GM12878 (cell line): ENCODE results near the gene CSTB. TPM values are rescaled to one million over a fixed set of nuclear protein-coding genes. Genes with fewer than 3 reads are reported as not detected.
A peak's percentile ranks its signal among the peaks of the same experiment; 100 is the strongest.

Experiments
- ATAC-seq: fragments of 200-7000 bp; cut with Tn5 transposase; 3 replicates; pipeline ENCODE4 v1.9.1; 2020; ENCODE audit warnings: mild to moderate bottlenecking, moderate library complexity
- BruUV-seq: library from RNA; stranded (reverse); fragments of 400-500 nt; replicated peaks from 2 replicates; lab custom pipeline; 2021; lab: Mats Ljungman, UMichigan
- CTCF ChIA-PET: fragments of 300-600 bp; sonication (Branson Sonifier 250); formaldehyde crosslinking; extraction: SDS; loops from one replicate; lab custom pipeline; 2021; ENCODE audit warnings: inconsistent platforms; lab: Yijun Ruan, JAX
- POLR2A ChIA-PET: fragments of 350-600 bp; formaldehyde crosslinking; extraction: SDS; loops from one replicate; lab custom pipeline; 2021; ENCODE audit warnings: inconsistent platforms; lab: Charles Lee
- RAD21 ChIA-PET: fragments of 300-600 bp; sonication (Branson Sonifier 250); formaldehyde crosslinking; loops from one replicate; lab custom pipeline; 2023; ENCODE audit warnings: antibody characterized with exemption; ENCODE audit not compliant: unreplicated experiment; lab: Charles Lee
- SMC1A ChIA-PET: fragments of 300-600 bp; sonication (Branson Sonifier 250); formaldehyde crosslinking; loops from one replicate; lab custom pipeline; 2023; ENCODE audit not compliant: unreplicated experiment, uncharacterized antibody; lab: Charles Lee
- DNase-seq: peaks from one replicate; pipeline ENCODE4 v3.0.0-alpha.2; 2011; ENCODE audit warnings: low read depth, low spot score
- FAIRE-seq: peaks from 3 replicates; lab custom pipeline; 2011; peaks lifted over from hg19 to GRCh38; lab: Jason Lieb, UNC
- H2AFZ ChIP-seq: 2 replicates; pipeline ENCODE4 v1.6.0; 2011; ENCODE audit warnings: low read depth, low read length, control low read depth; ENCODE audit not compliant: control insufficient read depth
- H3K27ac ChIP-seq: 2 replicates; pipeline ENCODE4 v1.5.1; 2011; ENCODE audit warnings: control low read depth; ENCODE audit not compliant: control insufficient read depth, insufficient read depth
- H3K27me3 ChIP-seq, 2 experiments: replicated peaks in 1 of 2; 2 replicates each; pipeline versions ENCODE4 v1.6.0 to v1.6.1; 2011; ENCODE audit warnings: low read length in 1 of 2; ENCODE audit not compliant: control insufficient read depth in 2 of 2, insufficient read depth in 2 of 2
- H3K36me3 ChIP-seq, 2 experiments: 2 replicates each; pipeline ENCODE4 v1.5.1; 2011; ENCODE audit warnings: low read length in 1 of 2; ENCODE audit not compliant: control insufficient read depth in 2 of 2, insufficient read depth in 2 of 2
- H3K4me1 ChIP-seq: 2 replicates; pipeline ENCODE4 v1.6.1; 2011; ENCODE audit warnings: mild to moderate bottlenecking, low read length, moderate library complexity, mixed read lengths; ENCODE audit not compliant: control insufficient read depth, insufficient read depth
- H3K4me2 ChIP-seq: 2 replicates; pipeline ENCODE4 v1.6.0; 2011; ENCODE audit warnings: control low read depth; ENCODE audit not compliant: control insufficient read depth, insufficient read depth
- H3K4me3 ChIP-seq: fragments of 200-600 bp; sonication (generic); 2 replicates; pipeline ENCODE4 v1.5.1; 2016
- H3K79me2 ChIP-seq: 2 replicates; pipeline ENCODE4 v1.6.0; 2011; ENCODE audit warnings: low read length; ENCODE audit not compliant: control insufficient read depth, insufficient read depth
- H3K9ac ChIP-seq: 2 replicates; pipeline ENCODE4 v1.8.0; 2011; ENCODE audit warnings: low read length, control low read depth, mixed read lengths; ENCODE audit not compliant: control insufficient read depth, insufficient read depth
- H3K9me3 ChIP-seq: replicated peaks from 3 replicates; pipeline ENCODE4 v1.5.1; 2011; ENCODE audit warnings: mild to moderate bottlenecking, low read length; ENCODE audit not compliant: control insufficient read depth, insufficient read depth
- H4K20me1 ChIP-seq: 2 replicates; pipeline ENCODE4 v1.6.0; 2011; ENCODE audit not compliant: control insufficient read depth, insufficient read depth
- ASH2L ChIP-seq: fragments of 300-600, 200-600 bp; sonication (generic); IDR thresholded peaks from 2 replicates; pipeline ENCODE4 v1.6.1; 2017; ENCODE audit warnings: low read depth, mild to moderate bottlenecking, borderline replicate concordance
- BCL11A ChIP-seq: IDR thresholded peaks from 2 replicates; pipeline ENCODE4 v1.6.1; 2011; ENCODE audit warnings: low read depth, low read length
- HSF1 ChIP-seq: fragments of 150-350 bp; IDR thresholded peaks from 2 replicates; pipeline ENCODE4 v1.6.1; 2014; ENCODE audit warnings: mild to moderate bottlenecking, low read depth, low read length
- PAX8 ChIP-seq: fragments of 450-650 bp; IDR thresholded peaks from 2 replicates; pipeline ENCODE4 v1.6.1; 2017; ENCODE audit warnings: mild to moderate bottlenecking, moderate library complexity
- POLR2A ChIP-seq: IDR thresholded peaks from 2 replicates; pipeline ENCODE4 v1.6.1; 2011; ENCODE audit warnings: low read depth, mild to moderate bottlenecking, low read length
- POU2F2 ChIP-seq: IDR thresholded peaks from 3 replicates; pipeline ENCODE4 v1.6.1; 2011; ENCODE audit warnings: low read depth, mild to moderate bottlenecking, low read length, borderline replicate concordance
- RB1 ChIP-seq: fragments of 450-650 bp; formaldehyde crosslinking; IDR thresholded peaks from 2 replicates; pipeline ENCODE4 v1.6.1; 2017; ENCODE audit warnings: mild to moderate bottlenecking, borderline replicate concordance
- RBBP5 ChIP-seq: fragments of 200-600 bp; sonication (generic); conservative IDR thresholded peaks from 2 replicates; pipeline ENCODE4 v1.6.1; 2016
- SMAD1 ChIP-seq: fragments of 450-650 bp; IDR thresholded peaks from 2 replicates; pipeline ENCODE4 v1.6.1; 2018; ENCODE audit warnings: mild to moderate bottlenecking, low read depth; ENCODE audit not compliant: partially characterized antibody
- SPI1 ChIP-seq: IDR thresholded peaks from 2 replicates; pipeline ENCODE4 v1.6.1; 2011; ENCODE audit warnings: low read depth, mild to moderate bottlenecking, low read length, moderate library complexity, borderline replicate concordance; ENCODE audit not compliant: insufficient read depth
- STAT1 ChIP-seq: fragments of 450-650 bp; conservative IDR thresholded peaks from 2 replicates; pipeline ENCODE4 v1.6.1; 2014; ENCODE audit warnings: antibody characterized with exemption, mild to moderate bottlenecking
- YBX1 ChIP-seq: fragments of 450-650 bp; IDR thresholded peaks from 2 replicates; pipeline ENCODE4 v1.6.1; 2016; ENCODE audit warnings: antibody characterized with exemption
- ZNF622 ChIP-seq: fragments of 450-650 bp; IDR thresholded peaks from 2 replicates; pipeline ENCODE4 v1.6.1; 2017; ENCODE audit warnings: mild to moderate bottlenecking, inconsistent platforms
- WGBS: methylation state at CpG from one replicate; pipeline ENCODE4 v1.1.6; 2016; ENCODE audit warnings: low lambda C conversion rate; ENCODE audit not compliant: insufficient replicate concordance, insufficient coverage; ENCODE audit errors: missing lambda C conversion rate; 5-methylcytosine and 5-hydroxymethylcytosine counted together
- in situ Hi-C: fragments of 300-500 bp; cut with MboI; formaldehyde crosslinking; loops from 9 replicates; pipeline ENCODE4 v1.14.3; 2018; ENCODE audit warnings: mixed read lengths
- intact Hi-C: fragments of 100-400 bp; cut with micrococcal nuclease; formaldehyde crosslinking; loops from one replicate; pipeline ENCODE4 v1.14.2; 2022; ENCODE audit not compliant: unreplicated experiment
- polyA plus RNA-seq, 11 experiments: library from polyadenylated mRNA; depleted of rRNA in 4 of 11; unstranded in 6 of 11; stranded (reverse) in 5 of 11; fragments of >200 nt; fragmentation: Nextera tagmentation in 4 of 11; fragmentation: Illumina TruSeq in 1 of 11; extraction: Ambion mirVana in 4 of 11; extraction: Trizol in 1 of 11; gene quantifications; 1 replicate in 1 of 11; 2 replicates in 10 of 11; pipeline versions ENCODE4 v1.2.1 to v1.2.3, GENCODE V29; 2011 to 2016; ENCODE audit warnings: inconsistent platforms in 2 of 11, missing spikeins in 2 of 11, low read depth in 1 of 11
- total RNA-seq, 4 experiments: library from RNA; depleted of rRNA in 3 of 4; stranded (reverse); fragments of >200 nt in 3 of 4; fragmentation: Illumina TruSeq in 1 of 4; extraction: Trizol in 1 of 4; gene quantifications; 2 replicates each; pipeline versions ENCODE4 v1.2.1 to v1.2.3, GENCODE V29; 2013 to 2021
- TF ChIP-seq, protein P1 (sequence below): fragments of 450-650 bp; IDR thresholded peaks from 2 replicates; pipeline ENCODE4 v1.6.1; 2017; ENCODE audit warnings: antibody characterized with exemption, mild to moderate bottlenecking, moderate library complexity
- TF ChIP-seq, protein P2 (sequence below): IDR thresholded peaks from 2 replicates; pipeline ENCODE4 v1.6.1; 2011; ENCODE audit warnings: borderline replicate concordance, low read depth, mild to moderate bottlenecking, moderate library complexity, low read length; ENCODE audit not compliant: insufficient read depth, poor library complexity, severe bottlenecking

Gene CSTB
- total and polyA plus RNA-seq, 10 of the 15 experiments (the other 5 are each of a cell fraction or from before 2014, with no cell fraction given), result 12.5 to 82.7 (median 41.9) TPM

DNA sequence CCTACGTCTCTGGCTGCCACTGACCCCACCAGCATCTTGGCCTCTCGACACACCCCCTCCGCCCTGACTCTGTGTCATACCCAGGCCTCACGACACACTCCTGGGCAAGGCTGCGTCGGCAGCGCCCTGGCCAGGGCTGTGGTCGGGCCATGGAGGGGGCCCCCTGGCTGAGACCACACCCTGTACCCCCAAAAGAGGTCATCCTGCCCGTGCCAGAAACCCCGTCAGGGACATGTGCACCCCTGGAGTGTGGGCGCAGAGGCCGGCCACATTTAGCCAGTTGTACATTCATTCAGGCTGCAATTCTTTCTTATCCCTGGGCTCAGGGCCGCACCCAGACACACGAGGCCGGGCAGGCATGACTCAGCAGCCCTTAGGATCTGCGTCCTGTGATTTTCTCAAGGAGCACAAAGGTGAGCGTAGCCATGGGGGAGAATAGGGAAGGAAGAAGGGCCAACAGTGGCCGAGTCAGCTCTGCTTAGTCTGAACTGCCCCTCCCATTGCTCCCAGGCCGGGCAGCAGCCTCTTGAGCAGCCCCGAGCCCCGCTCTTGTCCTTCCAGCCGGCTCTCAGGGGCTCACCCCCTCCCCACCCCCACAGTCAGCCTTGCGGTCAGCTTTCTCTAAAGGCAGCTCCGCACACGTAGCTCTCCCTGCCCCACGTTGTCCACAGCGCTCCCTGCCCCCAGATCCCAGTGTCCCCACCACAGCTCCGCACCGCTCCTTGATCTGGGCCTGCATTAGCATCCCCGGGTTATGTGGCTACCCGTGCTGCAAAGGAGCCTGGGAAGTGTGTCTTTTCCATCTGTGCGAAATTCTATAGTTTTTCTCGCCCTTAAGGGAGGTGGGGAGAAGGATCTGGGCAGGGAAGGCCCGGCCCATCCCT is 7.9 kb downstream of the CSTB start:
- FAIRE-seq, result no peak
- no peak overlapping the region for H2AFZ ChIP-seq
- no peaks in the 10 kb centered on the region; the same call in 1 of the 2 replicates for H3K4me1 ChIP-seq
- H3K79me2 ChIP-seq, result no peaks in the 10 kb centered on the region
- H3K4me2 ChIP-seq, result no peak overlapping the region
- no peak for DNase-seq
- WGBS, result 62% methylated on average over 32 of the region's 34 CpGs
- ChIA-PET POLR2A (no interaction called here), SMC1A (no interaction called here), RAD21 (no interaction called here), CTCF (no interaction called here)
- no peaks in the 10 kb centered on the region for H4K20me1 ChIP-seq
- H3K9ac ChIP-seq, result no peak overlapping the region
- intact Hi-C loops, result no loop called here
- H3K27ac ChIP-seq, result no peak overlapping the region
- no peaks in the 10 kb centered on the region for H3K36me3 ChIP-seq
- no peak for ATAC-seq
- BruUV-seq, result no TSS peak
- no peaks in the 10 kb centered on the region for H3K27me3 ChIP-seq
- H3K4me3 ChIP-seq, result no peak overlapping the region
- peaks cover 2% of the 10 kb centered on the region; the same call in 1 of the 3 replicates for H3K9me3 ChIP-seq
- in situ Hi-C loops, result no loop called here
- 0 out of 2 replicates have a peak, but pooled peaks have one; percentile 27 for TF ChIP-seq POLR2A
- no peak for TF ChIP-seq SPI1
- TF ChIP-seq ASH2L, result no peak
- no peak for TF ChIP-seq SMAD1
- no peak for TF ChIP-seq STAT1
- TF ChIP-seq, protein P1, sequence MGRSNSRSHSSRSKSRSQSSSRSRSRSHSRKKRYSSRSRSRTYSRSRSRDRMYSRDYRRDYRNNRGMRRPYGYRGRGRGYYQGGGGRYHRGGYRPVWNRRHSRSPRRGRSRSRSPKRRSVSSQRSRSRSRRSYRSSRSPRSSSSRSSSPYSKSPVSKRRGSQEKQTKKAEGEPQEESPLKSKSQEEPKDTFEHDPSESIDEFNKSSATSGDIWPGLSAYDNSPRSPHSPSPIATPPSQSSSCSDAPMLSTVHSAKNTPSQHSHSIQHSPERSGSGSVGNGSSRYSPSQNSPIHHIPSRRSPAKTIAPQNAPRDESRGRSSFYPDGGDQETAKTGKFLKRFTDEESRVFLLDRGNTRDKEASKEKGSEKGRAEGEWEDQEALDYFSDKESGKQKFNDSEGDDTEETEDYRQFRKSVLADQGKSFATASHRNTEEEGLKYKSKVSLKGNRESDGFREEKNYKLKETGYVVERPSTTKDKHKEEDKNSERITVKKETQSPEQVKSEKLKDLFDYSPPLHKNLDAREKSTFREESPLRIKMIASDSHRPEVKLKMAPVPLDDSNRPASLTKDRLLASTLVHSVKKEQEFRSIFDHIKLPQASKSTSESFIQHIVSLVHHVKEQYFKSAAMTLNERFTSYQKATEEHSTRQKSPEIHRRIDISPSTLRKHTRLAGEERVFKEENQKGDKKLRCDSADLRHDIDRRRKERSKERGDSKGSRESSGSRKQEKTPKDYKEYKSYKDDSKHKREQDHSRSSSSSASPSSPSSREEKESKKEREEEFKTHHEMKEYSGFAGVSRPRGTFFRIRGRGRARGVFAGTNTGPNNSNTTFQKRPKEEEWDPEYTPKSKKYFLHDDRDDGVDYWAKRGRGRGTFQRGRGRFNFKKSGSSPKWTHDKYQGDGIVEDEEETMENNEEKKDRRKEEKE, result no peak
- TF ChIP-seq POU2F2, result no peak
- no peak for TF ChIP-seq HSF1
- TF ChIP-seq YBX1, result no peak
- TF ChIP-seq ZNF622, result no peak
- TF ChIP-seq, protein P2, sequence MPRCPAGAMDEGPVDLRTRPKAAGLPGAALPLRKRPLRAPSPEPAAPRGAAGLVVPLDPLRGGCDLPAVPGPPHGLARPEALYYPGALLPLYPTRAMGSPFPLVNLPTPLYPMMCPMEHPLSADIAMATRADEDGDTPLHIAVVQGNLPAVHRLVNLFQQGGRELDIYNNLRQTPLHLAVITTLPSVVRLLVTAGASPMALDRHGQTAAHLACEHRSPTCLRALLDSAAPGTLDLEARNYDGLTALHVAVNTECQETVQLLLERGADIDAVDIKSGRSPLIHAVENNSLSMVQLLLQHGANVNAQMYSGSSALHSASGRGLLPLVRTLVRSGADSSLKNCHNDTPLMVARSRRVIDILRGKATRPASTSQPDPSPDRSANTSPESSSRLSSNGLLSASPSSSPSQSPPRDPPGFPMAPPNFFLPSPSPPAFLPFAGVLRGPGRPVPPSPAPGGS, result peak; percentile 38
- TF ChIP-seq BCL11A, result no peak
- no peak for TF ChIP-seq RB1
- TF ChIP-seq RBBP5, result no peak
- TF ChIP-seq PAX8, result no peak
